HL-60/S4 treated with retinoic acid at 250 ng/mL for 4 days and 3 days (cell line): ENCODE measurements around the gene ZSCAN5A.
"Not testable (repeated sequence)": the region's sequence is repeated elsewhere in the genome, so short reads cannot be mapped to it uniquely, and the experiment has no call there.

Source experiments
- in situ Hi-C: fragments of 300-500 bp; cut with MboI; formaldehyde crosslinking; loops from 2 replicates; pipeline ENCODE4 v1.7.0; 2022; ENCODE audit warnings: low sequenced_read_pairs

The ZSCAN5A gene

DNA sequence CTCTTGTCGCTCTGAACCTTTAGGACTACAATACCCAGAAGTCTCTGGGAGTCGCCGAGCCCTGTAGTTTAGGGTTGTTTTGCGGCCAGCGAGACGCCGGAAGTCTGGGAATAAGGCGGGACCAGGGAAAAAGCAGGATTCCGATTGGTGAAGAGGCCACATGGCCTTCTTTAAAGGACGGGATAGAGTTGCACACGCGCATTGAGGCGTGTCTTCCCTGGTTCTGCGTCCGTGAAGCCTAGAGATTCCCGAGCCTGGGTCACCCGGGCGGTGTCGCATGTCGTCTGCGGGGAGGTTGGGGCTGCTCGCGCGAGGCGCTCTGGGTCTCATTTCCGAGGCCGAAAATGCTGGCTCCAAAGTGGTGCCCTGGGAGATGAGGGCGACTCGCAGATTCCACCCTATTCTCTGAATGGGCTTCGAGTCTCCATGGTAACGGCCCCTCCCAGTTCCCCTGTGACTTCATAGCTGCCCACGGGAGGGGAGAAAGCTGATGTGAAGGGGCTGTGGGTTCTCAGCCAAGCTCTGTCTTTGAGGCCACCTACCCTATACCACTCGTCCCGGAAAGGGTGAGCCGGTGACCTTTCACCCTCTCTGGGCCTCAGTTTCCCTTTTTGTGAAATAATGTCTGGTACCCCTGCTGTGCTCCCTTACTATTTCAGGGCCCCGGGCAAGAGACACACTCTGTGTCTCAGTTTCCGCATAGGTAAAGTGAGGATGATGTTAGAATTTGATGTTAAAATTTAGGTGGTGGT is 614 bp upstream of the ZSCAN5A start:
- in situ Hi-C loops, result no loop called here

DNA sequence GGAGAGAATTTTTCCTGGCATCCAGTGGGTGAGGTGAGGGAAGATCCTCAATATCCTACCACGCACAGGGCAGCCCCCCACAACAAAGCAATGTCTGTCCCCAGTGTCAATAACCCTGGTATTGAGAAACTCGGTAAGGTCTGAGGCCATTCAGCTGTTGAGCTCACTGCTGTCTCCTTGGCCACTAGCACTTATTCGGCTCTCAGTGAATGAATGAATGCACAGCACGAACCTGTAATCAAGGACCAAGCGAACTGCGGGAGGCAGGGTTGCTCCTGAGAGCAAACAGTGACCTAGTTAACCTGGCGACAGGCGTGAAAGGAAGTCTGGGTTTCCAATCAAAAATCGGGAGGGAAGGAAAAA is 640 bp downstream of the ZSCAN5A start:
- in situ Hi-C loops, result no loop called here

DNA sequence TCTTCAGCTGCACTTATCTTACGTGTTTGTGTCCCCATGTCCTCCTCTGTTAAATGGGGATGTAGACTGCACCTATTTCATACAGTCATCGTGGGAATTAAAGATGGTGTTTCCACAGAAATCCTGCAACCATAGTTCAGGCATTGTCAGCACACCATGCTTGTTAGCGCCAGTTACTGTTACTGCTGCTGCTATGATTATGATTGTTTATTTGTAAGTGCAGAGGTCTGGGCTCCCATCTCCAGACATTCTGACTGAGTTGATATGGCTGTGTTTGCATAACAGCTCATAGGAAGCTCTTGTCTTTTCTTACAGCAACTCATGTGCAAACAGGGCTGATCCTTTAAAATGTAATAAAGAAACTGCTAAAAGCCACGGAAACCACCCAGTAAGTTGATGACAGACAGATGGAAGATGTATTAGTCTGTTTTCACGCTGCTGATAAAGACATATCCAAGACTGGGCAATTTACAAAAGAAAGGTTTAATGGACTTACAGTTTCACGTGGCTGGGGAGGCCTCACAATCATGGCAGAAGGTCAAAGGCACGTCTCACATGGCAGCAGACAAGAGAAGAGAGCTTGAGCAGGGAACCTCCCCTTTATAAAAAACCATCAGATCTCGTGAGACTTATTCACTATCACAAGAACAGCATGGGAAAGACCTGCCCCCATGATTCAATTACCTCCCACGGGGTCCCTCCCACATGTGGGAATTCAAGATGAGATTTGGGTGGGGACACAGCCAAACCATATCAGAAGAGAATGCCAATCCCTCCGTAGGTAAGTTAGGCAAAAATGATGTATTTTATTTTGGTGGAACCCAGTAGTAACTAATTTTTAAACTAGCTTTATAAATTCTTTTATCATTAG is 1.6 kb downstream of the ZSCAN5A start:
- in situ Hi-C loops, result no loop called here

DNA sequence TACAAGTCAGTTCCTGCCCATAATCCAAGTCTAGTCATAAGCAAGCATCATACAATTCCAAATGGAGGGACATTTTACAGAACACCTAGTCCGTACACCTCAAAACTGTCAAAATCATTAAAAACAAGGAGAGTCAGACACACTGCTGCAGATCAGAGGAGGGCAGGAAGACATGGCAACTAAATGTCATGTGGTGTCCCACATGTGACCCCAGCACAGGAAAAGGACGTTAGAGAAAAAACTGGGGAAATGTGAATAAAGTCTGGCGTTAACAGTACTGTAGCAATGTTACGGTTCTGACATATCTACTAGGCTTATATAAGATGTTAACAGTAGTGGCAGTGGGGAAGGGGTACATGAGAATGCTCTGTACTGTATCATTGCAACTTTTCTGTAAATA is 2.3 kb downstream of the ZSCAN5A start:
- in situ Hi-C loops, result no loop called here

DNA sequence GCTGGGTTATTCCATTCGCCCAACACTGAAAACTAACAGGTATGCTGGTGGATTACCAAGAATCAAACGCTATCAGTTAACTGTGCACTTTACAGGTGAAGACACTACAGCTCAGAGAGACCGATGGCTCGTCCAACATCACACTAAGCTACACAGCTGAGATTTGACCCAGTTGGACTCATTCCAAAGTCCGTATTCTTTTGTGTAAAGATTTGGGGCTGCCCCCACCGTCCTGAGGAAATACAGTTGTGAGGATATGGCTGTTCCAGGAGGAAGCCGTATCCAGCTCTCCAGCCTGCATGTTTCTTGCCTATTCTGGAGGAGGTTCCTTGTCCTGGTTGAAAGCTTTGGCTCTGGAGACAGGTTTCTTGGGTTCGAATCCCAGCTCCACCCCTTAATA is 4.2 kb downstream of the ZSCAN5A start:
- in situ Hi-C loops, result no loop called here

DNA sequence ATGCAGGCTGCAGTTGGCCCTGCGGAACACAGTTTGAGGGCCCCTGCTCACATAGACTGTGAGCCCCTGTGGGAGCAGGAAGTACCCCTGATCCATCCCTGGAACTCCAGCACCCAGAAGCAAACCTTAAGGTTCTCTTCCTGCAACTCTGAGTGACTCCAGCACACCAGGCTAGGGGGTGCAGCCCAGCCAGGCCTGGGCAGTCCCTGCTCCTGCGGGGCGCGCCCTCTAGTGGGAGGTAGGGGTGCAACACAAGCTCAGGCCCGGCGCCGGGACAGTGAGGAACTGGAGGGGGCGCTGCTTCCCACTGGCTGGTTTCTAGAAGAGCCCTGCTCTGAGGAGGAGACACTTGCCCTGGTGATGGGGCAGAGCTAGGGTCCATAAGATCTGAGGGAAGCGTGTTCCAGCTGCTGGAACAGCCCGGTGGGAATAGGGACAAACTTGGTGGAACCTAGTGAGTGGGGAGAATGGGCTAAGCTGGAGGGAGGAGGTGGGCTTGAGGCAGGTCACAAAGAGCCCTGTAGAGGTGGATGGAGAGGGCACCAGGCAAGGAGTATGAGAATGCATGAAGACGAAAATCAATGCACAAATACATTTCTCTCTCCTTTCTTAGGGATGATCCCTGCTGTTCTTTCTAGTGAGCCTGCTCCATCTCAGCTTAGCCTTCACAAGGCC is 5.0 kb downstream of the ZSCAN5A start:
- in situ Hi-C loops, result no loop called here

DNA sequence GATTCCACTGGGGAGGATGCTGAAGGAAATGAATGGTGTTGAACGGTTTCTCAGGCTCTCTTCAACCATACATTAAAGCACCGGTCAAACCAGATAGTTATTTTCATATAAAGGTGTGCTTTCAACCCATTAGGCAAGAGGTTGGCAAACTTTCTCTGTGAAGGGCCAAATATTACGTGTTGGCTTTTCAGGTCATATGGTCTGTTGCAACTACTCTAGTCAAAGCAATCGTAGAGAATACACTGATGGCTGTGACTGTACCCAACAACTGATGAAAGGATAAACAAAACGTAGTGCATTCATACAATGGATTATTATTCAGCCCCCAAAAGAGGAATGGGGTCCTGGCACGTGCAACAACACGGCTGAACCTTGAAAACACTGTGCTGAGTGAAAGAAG is 5.8 kb downstream of the ZSCAN5A start:
- in situ Hi-C loops, result no loop called here

DNA sequence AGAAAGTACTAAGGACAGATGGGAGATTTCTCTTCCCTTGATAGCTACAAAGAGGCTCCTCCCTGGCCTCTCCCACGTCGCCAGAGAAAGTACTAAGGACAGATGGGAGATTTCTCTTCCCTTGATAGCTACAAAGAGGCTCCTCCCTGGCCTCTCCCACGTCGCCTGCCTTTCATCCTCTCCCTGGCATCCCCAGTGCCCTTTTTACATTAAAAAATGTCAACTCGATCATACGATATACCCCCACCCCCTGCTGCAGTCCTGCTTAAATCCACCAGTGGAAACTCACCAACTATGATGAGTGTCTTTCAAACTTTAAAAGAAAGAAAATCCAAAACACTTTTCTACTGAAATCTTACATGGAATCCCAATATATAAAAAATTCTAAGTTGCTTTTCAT is 7.6 kb downstream of the ZSCAN5A start:
- in situ Hi-C loops, result not testable (repeated sequence)

DNA sequence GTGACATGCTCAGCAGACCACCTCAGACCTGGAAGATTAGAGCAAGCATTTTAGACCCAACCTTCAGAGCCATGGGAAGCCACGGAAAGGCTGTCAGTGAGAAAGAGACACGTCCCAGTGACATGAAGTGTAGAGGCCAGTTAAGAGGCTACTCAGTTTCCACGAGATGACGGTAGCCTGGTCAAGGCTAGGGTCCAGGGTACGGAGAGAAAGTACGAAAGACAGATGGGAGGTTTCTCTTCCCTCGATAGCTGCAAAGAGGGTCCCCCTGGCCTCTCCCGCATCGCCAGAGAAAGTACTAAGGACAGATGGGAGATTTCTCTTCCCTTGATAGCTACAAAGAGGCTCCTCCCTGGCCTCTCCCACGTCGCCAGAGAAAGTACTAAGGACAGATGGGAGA is 8.6 kb downstream of the ZSCAN5A start:
- in situ Hi-C loops, result no loop called here

DNA sequence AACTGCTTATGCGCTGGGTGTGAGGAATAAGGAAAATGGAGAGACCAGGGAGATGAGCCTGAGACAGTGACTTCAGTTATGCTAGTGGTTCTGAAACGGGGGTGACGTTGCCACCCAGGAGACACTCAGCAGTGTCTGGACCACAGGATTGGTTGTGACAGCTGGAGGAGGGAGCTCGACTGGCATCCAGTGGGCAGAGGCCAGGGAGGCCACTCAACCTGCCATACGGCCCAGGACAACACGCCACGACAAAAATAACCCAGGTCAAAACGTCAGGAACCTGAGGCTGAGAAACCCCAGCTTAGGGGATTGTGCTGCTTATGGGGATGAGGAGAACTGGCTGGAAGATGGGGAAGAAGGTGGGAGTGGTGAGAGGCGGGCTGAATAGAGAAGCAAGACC is 10.4 kb downstream of the ZSCAN5A start:
- in situ Hi-C loops, result no loop called here

DNA sequence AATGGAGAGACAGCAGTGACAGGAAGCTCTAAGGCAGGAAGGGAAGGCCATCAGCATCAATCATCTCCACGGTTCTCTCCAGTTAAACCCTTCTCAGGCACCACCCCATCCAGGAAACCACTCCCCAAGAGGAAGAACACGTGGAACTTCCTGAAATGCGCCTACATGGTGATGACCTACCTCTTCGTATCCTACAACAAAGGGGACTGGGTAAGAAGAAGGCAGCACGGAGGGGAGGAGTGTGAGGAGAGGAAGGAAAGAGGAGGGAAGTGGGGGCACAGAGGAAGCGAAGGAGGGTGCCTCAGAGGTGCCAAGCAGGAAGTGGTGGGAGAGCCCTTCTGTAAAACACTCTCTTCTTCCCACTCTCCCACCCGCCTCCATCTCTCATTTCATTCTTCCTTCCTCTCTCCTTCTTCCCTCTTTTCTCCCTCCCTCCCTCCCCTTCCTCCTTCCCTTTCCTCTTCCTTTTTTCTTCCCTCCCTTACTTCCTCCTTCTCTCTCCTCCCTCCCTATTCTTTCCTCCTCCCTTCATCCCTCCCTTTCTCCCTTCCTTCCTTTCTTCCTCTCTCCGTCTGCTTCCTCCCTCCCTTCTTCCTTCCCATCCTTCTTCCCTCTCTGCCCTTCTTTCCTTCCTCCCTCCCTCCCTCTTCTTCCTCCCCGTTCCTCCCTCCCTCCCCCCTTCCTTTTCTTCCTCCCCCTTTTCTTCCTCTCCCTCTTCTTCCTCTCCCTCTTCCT is 12.6 kb downstream of the ZSCAN5A start:
- in situ Hi-C loops, result no loop called here

DNA sequence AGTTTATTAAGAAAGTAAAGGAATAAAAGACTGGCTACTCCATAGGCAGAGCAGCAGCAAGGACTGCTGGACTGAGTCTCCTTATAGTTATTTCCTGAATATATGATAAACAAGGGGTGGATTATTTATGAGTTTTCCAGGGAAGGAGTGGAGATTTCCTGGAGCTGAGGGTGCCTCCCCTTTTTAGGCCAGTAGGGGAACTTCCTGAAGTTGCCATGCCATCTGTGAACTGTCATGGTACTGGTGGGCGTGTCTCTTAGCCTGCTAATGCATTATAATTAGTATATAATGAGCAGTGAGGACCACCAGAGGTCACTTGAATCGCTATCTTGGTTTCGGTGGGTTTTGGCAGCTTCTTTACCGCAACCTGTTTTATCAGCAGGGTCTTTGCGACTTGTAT is 13.5 kb downstream of the ZSCAN5A start:
- in situ Hi-C loops, result no loop called here

DNA sequence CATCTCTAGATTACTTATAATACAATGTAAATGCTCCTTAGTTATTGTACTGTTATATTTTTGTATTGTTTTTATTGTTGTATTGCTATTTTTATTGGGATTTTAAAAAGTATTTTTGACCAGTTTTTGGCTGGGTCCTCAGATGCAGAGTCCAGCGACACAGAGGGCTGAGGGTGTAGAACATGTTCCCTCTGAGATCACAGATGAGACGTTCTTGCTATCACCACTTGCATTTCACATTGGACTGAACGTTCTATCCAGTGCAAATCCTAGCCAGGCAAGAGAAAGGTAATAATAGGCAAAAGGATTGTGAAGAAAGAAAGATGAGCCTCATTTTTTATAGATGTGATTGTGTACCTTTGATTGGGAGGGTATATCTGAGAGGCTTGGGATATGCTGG is 15.0 kb downstream of the ZSCAN5A start:
- in situ Hi-C loops, result no loop called here

DNA sequence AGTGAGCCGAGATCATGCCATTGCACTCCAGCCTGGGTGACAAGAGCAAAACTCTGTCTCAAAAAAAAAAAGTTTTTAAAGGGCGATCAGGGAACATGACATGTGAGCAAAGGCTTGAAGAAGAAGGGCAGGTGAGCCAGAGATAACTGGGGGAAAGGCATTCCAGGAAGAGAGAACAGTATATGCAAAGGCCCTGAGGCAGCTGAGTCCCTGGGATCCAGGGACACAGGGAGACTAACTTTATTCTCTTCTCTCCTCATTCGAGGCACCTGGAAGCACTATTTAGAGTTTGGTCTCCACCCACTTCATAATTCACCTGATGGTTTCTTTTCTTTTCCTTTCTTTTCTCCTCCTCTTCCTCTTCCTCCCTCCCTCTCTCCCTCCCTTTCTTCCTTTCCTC is 17.6 kb downstream of the ZSCAN5A start:
- in situ Hi-C loops, result no loop called here

DNA sequence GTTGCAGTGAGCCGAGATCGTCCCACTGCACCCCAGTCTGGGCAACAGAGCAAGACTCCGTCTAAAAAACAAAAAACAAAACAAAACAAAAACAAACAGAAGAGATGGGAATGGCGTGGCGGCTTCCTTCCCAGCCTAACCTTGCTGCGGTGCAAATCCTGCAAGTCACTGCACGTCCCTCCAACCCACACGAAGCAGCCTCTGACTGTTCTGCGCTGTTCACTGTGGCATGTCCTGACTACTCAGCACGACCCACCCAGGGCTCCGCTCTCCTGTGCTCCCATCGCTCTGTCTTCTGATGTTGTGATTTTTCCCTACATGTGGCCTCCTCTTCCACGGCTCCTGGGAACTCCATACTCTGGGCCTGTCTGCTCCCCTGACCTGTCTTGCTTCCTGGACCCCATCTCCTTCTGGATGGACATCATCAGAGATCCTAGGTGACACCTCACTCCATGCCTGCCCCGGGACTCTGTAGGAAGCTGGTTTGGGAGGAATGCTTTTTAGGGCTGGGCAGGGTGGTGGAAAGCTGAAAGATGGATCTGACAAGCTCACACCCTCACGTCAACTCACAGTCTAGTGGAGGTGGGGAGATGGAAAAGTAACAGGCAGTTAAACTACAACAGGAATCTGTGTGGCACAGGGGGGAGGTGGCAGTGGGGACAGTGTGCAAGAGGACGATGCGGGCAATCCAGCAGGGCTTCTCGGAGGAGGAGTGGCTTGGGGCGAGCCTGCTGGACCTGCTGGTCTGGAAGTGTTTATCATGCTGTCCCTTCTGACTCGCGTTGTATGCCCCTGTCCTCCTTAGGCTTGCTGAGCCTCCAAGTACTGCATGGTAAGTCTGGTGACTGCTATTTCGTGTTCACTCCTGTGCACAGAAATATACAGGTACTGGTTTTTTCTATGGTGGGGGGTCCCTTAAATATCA is 18.8 kb downstream of the ZSCAN5A start:
- in situ Hi-C loops, result no loop called here

DNA sequence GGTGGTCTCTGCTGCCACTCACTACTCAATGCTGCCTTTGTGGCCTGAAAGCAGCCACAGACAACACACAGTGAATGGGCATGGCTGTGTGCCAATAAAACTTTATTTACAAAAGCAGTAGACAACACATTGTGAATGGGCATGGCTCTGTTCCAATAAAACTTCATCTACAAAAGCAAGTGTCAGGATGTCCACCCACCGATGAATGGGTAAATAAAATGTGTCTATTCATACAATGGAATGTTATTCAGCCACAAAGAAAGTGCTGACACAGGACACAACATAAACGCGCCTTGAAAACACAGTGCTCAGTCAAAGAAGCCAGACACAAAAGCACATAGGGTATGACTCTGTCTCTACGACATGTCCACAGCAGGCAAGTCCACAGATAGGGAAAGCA is 20.1 kb downstream of the ZSCAN5A start:
- in situ Hi-C loops, result no loop called here

DNA sequence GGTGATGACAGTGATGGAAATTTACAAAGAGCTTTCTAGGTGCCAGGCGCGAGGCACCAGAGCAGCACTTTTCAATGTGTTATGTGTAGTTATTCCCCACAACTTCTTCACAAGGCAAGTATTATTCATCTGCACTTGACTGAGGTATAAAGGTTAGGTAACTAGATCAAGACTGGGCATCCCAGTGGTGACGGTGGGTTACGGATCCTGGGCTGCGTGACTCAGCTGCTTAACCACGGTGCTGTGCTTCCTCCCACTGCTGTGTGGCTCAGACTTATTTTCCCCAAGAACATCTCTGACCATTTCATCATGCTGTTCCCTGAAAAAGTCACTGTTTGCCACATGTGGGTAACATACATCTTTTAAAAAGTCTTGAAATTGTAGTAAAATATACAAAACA is 22.8 kb downstream of the ZSCAN5A start:
- in situ Hi-C loops, result no loop called here

DNA sequence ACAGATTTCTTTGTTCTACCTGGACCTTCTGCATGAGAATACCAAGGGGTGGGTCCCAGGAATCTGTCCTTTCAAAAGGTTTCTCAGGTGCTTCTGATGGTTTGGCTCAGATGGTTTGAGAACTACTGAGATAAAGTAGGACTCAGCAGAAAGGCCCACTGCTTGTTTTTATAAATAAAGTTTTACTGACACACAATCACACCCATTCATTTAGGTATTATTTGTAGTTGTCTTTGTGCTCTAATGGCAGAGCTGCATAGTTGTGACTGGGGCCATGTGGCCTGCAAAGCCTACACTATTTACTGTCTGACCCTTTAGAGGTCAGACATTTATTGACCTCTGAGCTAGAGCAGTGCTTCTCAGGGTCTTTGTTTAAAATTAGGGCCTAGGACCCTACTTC is 24.5 kb downstream of the ZSCAN5A start:
- in situ Hi-C loops, result no loop called here

DNA sequence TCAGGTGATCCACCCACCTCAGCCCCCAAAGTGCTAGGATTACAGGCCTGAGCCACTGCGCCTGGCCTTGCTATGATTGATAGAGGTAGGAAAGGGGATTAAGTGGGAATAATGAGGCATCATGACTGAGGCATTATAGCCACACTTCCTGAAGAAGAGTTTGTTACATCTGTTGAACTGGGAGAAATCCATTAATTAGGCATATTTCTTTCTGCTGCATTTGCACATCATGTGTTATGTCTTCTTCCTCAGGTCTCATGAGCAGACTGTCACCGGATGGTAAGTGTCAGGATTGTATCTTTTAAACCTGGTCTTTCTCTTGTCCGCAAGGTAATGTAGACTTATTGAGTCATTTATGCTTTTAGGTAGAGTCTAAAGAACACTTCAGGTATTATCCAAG is 29.9 kb downstream of the ZSCAN5A start:
- in situ Hi-C loops, result no loop called here

DNA sequence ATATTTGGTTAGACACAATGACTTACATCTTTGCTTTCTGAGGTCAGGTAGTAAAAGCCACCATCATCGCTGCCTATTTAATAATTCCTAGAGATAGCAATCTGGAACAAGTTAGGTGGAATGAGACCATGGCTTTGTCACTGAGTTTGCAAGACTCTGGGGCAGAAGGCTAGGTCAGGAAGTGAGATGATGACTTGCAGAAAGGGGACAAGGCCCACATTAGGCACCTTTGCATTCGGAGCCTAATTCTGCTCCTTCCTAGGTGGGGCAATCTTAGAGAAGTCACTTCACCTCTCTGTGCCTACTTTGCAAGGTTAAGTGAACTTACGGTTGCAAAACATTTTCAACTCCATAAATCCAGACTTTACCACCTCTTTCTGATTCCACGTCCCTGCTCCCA is 31.8 kb downstream of the ZSCAN5A start:
- in situ Hi-C loops, result no loop called here
